GM11168 (cell line): Measurements from ENCODE around the gene ISG15.
"Not testable (repeated sequence)": the region's sequence is repeated elsewhere in the genome, so short reads cannot be mapped to it uniquely, and the experiment has no call there.

Source experiments
- in situ Hi-C: fragments of 300-500 bp; cut with MboI; formaldehyde crosslinking; loops from one replicate; pipeline ENCODE4 v1.12.0; 2022; ENCODE audit warnings: low sequenced_read_pairs; ENCODE audit not compliant: unreplicated experiment

Gene ISG15

GRCh38 chr1:1006305-1007159 is 6.8 kb upstream of the ISG15 start:
- in situ Hi-C loops, result no loop called here

GRCh38 chr1:1010131-1010530 is 3.2 kb upstream of the ISG15 start:
- in situ Hi-C loops, result not testable (repeated sequence)

GRCh38 chr1:1011396-1011949 is 1.8 kb upstream of the ISG15 start:
- in situ Hi-C loops, result no loop called here

GRCh38 chr1:1012736-1013104 is 577 bp upstream of the ISG15 start:
- in situ Hi-C loops, result not testable (repeated sequence)

DNA sequence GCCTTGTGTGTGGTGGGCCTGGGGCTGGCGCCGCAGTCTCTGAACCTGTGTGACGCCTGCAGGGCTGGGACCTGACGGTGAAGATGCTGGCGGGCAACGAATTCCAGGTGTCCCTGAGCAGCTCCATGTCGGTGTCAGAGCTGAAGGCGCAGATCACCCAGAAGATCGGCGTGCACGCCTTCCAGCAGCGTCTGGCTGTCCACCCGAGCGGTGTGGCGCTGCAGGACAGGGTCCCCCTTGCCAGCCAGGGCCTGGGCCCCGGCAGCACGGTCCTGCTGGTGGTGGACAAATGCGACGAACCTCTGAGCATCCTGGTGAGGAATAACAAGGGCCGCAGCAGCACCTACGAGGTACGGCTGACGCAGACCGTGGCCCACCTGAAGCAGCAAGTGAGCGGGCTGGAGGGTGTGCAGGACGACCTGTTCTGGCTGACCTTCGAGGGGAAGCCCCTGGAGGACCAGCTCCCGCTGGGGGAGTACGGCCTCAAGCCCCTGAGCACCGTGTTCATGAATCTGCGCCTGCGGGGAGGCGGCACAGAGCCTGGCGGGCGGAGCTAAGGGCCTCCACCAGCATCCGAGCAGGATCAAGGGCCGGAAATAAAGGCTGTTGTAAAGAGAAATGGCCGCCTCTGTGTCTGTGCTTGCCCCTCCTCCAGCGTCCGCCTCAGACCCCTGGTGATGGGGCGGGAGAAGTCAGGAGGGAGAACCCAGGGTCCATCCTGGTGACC is 788 bp downstream of the ISG15 start:
- in situ Hi-C loops, result no loop called here

DNA sequence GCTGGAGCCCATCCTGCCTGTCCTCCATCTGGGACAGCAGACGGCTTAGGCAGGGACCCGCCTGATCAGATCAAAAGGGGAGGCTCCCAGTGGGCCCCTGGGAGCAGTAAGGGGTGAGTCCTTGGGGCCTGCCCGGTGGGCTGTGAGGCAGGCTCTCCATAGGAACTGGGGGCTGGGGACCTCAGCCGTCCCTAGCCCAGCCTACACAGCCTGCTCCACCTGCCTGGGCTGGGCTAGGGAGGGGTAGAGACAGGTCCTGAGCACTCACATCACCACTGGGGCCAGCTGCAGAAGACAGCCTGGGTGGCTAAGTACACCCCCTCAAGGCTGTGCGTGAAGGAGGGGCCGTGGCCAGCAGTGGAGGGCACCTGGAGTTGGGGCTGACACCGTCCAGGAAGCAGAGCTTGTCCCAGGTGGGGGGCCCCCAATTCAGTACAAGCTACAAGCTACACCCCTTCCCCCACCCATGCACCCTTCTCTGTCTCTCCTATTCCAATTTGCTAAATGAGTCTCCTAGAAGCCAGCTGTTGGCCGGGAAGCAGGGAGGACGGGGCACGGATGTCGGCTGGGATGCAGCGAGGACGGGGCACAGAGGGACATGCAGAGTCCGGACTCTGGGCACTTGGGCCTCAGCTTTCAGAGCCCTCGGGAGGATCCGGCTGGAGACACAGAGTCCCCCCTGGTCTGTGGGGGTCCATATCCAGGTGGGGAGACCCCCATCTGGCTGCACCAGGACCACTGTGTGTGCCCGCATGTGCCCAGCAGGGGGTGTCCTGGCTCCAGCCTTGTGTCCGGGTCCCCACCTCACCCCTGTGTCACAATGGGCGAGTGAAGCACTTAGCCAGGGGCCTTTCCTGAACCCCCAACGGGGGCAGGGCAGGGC is 1.7 kb downstream of the ISG15 start:
- in situ Hi-C loops, result no loop called here

DNA sequence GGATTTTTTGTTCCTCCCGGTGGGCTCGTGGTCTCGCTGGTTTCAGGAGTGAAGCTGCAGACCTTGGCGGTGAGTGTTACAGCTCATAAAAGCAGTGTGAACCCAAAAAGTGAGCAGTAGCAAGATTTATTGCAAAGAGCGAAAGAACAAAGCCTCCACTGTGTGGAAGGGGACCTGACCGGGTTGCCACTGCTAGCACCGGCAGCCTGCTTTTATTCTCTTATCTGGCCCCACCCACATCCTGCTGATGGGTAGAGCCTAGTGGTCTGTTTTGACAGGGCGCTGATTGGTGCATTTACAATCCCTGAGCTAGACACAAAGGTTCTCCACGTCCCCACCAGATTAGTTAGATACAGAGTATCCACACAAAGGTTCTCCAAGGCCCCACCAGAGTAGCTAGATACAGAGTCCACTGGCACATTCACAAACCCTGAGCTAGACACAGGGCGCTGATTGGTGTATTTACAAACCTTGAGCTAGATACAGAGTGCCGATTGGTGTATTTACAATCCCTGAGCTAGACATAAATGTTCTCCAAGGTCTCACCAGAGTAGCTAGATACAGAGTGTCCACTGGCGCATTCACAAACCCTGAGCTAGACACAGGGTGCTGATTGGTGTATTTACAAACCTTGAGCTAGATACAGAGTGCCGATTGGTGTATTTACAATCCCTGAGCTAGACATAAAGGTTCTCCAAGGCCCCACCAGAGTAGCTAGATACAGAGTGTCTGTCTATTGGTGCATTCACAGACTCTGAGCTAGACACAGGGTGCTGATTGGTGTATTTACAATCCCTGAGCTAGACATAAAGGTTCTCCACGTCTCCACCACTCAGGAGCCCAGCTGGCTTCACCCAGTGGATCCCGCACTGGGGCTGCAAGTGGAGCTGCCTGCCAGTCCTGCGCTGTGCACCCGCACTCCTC is 4.4 kb downstream of the ISG15 start:
- in situ Hi-C loops, result not testable (repeated sequence)

GRCh38 chr1:1018321-1018685 is 5.0 kb downstream of the ISG15 start:
- in situ Hi-C loops, result not testable (repeated sequence)

- in situ Hi-C loops, result no loop called here
Measured at GRCh38 chr1:1019122-1019999, 6.1 kb downstream of the ISG15 start.

DNA sequence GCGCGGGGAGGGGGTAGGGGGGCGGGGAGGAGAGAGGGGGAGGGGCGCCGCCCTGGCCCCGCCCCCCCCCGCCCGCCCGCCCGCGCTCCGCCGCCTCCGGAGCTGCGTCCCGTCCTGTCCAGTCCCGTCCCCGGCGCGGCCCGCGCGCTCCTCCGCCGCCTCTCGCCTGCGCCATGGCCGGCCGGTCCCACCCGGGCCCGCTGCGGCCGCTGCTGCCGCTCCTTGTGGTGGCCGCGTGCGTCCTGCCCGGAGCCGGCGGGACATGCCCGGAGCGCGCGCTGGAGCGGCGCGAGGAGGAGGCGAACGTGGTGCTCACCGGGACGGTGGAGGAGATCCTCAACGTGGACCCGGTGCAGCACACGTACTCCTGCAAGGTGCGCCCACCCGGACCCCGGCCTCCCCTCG is 6.7 kb downstream of the ISG15 start, which contains the start of gene AGRN:
Gene AGRN, plus strand, starts transcription at position 121 of the 405 bp plus-strand sequence. Its CDS starts 53 bp downstream, at position 174.
- in situ Hi-C loops, result no loop called here

DNA sequence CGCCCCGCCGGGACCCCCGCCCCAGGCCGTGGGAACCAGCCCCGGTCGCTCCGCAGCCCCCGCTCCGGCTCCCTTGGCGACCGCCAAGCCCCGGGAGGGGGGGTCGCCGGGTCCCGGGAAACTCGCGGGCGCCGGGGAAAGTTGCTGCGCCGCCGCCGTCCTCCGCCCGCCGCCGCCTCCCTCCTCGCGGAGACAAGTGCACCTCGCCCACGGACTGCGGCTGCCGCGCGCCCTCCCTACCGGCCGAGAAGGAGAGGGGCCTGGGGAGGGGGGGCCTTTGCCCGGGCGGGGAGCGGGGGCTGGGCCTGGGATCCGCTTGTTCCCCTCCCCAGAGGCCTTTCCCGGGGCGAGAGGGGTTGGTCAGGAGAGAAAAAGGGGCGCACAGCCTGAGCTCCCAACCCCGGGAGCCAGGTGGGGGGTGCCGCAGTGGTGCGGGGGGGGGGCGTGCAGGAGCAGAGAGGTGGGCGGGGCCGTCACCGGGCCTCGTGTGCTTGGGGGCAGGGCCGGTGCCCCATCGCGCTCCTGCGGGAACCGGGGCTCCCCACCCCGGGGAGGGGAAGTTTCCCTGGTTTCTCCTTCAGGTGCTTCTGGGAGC is 7.2 kb downstream of the ISG15 start:
- in situ Hi-C loops, result no loop called here

DNA sequence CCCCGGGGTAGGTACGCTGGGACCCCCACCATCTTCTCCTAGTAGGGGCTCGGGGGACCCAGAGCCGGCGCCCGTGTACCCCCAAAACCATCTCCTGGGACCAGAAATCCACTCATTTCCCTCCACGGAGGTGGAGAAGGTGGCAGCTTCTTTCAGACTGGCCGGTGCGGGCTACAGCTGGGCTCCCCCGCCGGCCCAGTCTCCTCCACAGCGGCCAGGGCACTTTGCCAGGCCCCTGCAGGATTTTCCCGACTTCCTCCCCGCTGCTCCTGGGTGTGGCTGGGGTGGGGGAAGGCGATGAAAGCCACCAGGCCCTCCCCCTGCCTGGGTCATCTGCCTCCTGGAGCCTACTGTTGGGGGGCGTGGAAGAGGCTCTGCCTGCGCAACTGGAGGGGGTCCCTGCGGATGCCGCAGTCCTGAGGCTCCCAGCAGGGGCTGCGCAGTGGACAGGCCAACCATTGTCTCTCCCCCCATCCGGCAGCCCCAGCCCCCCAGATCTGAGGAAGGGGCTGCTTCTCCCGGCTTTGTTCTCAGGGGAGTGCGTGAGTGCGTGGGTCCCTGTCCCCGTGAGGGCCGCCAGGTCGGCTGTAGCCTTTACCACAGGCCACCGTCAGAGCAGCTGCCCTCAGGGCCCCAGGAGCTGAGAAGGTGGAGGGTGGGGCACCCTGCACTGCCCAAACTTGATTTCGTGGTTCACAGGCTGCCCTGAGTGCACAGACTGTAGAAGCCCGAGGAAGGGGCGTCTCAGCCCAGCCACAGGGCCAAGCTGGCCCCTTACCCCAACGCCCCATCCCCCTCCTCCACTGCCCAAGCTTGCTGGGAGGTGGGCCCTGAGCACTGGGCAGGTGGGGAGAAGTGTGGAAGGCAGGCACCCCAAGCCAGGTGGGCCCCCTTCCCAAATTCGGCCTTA is 8.0 kb downstream of the ISG15 start:
- in situ Hi-C loops, result no loop called here

DNA sequence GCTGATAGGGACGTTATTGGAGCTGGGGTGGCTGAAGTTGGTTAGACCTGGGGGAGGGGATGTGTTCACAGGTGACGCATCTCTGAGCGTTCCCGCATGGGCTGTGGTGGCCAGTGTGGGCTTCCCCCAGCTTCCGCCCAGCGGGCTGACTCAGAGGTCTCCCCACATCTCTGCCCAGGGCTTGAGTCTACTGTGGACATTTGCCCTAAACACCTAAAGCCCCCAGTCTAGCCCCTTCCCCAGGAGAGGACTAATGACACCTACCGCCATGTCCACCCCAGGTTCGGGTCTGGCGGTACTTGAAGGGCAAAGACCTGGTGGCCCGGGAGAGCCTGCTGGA is 8.6 kb downstream of the ISG15 start:
- in situ Hi-C loops, result no loop called here

GRCh38 chr1:1022302-1023009 is 9.2 kb downstream of the ISG15 start:
- in situ Hi-C loops, result no loop called here

GRCh38 chr1:1023700-1024099 is 10.4 kb downstream of the ISG15 start:
- in situ Hi-C loops, result no loop called here

- in situ Hi-C loops, result no loop called here
Measured at GRCh38 chr1:1024149-1024770, 11.0 kb downstream of the ISG15 start.
